Dermis blood vessel endothelial cell (primary cell): Measurements from ENCODE around the gene PLOD3. TPM values are rescaled to one million over a fixed set of nuclear protein-coding genes. Genes with fewer than 3 reads are reported as not detected.
A peak's percentile ranks its signal among the peaks of the same experiment; 100 is the strongest.

Experiments
- DNase-seq: peaks from one replicate; pipeline ENCODE4 v3.0.0; 2010
- total RNA-seq: library from RNA; depleted of rRNA; stranded (reverse); fragments of >200 nt; gene quantifications from 2 replicates; pipeline ENCODE4 v1.2.3, GENCODE V29; 2014

PLOD3 gene
- total RNA-seq, 1 donor from 2014 or later, result 54.1 TPM

DNA sequence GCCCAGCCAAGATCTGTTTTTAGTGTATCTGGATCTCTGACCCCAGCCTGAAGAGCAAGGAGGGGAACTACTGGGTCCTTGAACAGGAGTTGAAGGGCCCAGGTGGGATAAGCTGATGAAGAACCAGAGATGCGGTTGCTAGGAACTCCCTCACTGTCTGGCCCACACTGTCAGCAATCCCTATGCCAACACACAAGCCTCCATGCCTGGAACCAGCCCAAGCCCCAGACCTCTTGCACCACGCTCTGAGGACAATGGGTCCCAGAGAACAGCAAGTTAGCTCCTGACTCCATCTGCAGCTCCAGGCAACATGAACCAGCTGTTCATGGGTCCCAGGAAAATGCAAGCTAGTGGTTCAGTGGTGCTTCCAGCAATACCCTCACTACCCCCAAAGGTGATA, 39.7 kb downstream of the PLOD3 start:
- DNase-seq, result no peak

- DNase-seq, result no peak
Measured at GRCh38 chr7:101175664-101176063, 41.7 kb downstream of the PLOD3 start.

GRCh38 chr7:101174322-101174854, 43.0 kb downstream of the PLOD3 start:
- DNase-seq, result no peak

DNA sequence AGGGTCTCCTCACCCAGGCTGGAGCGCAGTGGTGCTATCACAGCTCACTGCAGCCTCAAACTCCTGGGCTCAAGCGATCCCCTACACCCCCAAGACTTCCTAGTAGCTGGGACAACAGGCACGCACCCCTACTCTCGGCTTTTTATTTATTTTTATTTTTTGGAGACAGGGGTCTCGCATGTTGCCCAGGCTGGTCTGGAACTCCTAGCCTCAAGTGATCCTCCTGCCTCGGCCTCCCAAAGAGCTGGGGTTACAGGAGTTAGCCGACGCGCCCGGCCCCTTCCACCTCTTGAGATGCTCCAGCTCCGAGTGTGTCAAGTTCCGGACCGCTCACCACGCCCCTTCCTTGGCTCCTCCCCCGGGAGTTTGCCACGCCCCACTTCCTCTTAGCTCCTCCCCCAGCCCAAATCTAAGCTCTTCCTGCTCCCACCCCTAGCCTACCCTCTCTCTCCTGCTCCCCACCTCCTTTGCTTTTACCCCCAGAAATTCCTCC, 43.6 kb downstream of the PLOD3 start:
- peak; percentile 47 for DNase-seq

DNA sequence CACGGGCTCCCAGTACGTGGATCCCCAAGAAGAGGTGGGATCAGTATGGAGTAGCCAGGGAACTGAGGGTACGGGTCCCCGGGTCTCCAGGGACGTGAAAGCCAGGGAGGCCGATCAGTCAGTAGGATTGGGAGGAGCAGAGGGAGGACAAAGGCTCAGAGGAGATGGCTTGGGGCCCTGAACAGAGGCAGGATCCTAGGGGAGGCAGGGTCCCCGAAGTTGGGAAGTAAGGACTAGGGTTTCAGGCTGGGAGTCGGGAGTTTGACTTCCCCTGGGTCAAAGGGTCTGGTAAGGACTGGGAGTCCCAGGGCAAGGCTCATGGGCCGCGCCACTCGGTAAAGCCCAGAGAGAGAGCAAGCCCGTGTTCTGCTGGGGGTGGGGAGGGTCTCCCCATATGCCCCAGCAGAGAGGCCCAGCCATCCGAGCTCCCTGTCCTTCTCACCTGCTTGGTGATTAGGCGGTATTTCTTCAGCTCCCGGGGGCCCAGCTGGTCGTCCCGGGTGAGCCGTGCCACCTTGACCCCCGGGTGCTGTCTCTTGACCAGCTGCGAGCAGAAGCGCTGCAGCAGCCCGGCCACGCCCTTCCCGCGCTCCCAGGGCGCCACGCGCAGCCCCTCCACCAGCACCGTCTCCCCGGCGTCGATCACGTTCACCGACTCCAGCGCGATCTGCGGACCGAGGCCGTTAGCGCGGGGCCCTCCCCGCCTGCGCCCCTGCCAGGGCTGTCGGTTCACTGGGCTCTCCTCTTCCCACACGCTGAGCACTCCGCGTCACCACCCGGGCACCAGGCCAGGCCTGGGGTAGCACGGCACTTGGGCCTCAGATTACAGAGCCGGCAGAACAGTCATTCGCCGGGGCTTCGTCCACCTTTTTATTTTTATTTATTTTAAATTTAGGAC, 44.3 kb downstream of the PLOD3 start:
- peak; percentile 43 for DNase-seq

DNA sequence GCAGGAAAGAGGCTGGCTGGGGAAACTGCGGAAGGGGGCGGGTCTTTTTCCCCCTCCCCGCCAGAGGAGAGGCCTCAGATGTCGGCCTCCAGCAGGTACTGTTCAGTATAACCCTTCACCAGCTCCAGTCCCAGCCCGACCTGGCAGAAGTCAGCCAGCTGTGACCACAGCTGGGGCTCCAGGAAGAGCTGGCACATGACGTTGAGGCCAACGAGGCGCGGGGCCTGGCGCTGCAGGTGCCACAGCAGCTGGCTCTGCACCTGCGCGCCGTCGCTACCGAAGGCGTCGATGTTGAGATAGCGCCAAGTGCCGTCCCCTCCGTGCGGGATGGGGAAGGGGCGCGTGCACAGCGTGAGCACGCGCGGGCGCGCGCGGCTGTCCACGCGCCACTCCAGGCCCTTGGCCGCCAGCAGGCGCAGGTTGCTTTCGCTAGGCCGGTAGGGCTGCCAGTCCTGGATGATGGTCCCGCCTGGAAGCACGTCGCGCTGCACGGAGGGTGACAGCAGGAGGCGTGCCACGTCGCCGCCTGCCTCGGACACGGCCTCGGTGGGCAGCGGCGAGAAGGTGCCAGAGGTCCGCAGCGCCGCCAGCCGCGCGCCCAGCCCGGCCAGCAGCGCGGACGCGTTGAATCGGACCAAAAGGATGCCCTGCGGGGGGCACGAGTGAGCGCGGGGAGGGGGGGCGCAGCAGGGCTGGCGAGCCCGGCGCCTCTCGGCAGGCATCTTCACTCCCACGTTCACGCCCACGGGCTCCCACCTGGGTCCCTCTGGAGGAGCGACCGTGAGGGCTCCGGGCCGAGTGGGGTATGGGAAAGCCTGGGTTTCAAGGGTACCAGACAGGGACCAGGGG, 45.2 kb downstream of the PLOD3 start:
- no peak for DNase-seq

GRCh38 chr7:101171442-101171837, 45.9 kb downstream of the PLOD3 start:
- no peak for DNase-seq

DNA sequence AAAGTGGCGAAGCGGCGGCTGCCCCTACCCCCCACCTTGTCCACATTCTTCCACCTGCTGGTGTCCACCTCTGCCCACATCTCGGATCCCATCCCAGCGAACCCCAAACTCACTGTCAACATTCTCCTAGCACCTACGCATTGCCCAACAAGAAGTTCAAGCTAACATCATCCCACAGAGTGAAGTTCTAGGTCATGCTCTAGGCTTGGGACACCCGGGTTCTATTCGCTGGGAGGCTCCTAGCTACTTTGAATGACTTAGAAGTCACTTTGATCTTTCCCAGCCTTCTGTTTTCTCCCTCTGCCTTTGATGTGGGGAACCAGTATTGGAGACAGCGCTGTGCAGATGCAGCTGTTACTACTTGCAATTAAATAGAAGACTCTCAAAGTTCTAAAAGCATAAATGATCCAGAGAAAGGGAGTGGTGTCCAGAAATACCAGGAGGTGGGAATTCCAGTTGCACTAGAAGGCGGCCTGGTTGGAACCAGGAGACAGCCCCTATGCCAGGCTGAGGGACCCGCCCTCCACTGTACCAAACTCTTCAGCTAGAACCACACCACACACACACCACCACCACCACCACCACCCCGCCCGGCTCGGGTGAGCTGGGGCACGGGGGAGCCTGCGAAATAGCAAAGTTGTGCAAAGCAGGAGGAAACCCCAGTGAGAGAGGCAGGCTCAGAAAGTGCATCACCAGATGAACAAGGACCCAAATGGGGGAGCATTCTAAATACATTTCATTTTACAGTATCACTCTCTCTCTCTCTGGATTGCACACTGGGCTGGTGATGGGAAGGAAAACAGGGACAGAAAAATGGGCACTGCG, 46.6 kb downstream of the PLOD3 start:
- no peak for DNase-seq

- peak; percentile 81 for DNase-seq
Measured at GRCh38 chr7:101169838-101170551, 47.4 kb downstream of the PLOD3 start.

DNA sequence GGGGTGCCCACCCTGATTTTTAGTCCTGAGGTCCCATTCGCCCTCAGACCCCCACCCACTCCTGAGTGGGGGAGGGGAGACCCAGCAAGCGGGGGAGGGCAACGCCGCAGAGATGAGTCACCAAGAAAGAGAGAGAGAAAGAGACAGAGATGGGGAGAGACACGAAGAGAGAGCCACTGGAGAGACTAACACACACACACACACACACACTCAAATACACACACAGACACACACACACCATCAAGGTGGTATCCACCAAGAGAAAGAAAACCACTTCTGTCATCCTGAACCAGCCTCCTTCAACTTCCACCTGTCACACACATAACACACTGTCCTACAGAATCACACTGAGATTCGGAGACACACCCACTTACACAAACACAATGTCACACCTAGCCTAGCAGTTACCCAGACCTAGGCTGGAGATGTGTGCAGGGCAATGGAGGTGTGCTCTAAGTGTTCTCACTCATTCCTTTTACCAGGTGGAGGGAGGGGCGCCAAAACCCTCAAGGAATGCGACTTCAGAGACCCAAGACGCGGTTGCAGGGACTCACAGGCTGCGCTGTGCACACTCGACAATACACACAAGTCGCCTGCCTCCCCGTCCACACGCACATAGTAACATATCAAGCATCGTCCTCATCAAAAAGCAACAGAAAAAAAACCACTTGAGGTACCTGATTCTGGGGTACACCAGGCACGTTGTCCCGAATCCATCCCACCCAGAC, 48.1 kb downstream of the PLOD3 start:
- no peak for DNase-seq

DNA sequence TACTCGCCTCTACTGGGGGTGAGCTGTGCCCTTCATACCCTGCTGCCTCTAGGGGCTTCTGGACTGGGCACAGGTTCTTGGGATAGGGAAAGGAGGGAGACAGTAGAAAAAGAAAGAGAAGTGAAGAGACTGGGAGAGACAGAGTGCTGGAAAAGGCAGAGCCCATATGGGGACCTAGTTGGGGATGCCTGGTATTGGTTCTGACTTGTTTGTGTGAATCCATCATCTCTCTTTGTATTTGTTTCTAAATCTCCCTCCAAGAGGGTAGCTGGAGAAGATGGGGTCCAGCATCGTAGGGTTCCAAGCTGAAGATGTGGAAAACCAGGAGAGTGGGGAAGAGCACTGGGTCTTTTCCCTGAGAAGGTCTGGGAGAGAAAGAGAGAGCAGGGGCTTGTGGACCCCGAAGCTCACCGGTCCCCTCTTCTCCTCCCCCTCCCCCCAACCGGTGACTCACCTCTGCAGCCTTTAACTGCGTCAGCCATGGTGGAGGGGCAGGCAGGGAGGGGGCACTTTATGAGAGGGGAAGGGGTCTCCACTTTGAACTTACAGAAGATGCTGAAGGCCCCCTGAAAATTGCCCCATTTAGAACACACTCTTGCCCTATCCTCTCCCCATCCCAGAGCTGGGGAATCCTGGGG, 48.9 kb downstream of the PLOD3 start:
- no peak for DNase-seq

DNA sequence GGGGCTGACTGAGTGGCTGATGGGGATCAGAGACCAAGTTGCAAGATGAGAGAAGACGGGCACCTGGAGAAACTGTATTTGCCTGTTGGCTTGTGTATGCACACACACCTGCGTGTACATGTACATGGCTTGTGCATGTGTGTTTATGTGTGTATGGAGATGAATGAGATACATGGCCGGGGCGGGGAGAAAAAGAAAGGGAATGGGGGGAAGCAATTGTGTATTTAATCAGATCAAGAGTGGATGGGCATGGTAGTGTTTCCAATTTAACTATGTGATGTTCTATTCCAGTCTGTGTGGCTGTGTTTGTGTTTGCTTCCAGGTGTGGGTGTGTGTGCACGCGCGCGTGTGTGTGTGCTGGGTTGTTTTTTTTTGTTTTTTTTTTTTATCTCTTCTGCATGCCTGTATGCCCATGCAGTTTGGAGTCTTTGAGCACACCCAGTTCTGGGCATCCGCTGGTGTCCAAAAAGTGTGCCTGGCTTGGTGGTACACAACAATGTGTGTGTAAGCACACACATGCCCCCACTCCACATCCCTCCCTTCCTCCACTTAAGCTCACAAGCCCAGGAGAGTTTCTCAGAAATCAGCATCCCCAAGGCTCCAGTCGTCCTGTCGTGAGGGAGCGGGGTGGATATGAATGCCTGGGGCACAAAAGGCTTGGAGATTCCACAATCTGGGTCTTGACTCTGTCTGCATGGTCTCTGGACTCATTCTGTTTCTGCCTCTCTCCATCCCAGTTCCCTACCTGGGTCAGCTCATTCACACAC, 49.6 kb downstream of the PLOD3 start:
- no peak for DNase-seq

- no peak for DNase-seq
Measured at GRCh38 chr7:101166909-101167644, 50.3 kb downstream of the PLOD3 start.

- no peak for DNase-seq
Measured at GRCh38 chr7:101166648-101166908, 50.8 kb downstream of the PLOD3 start.

DNA sequence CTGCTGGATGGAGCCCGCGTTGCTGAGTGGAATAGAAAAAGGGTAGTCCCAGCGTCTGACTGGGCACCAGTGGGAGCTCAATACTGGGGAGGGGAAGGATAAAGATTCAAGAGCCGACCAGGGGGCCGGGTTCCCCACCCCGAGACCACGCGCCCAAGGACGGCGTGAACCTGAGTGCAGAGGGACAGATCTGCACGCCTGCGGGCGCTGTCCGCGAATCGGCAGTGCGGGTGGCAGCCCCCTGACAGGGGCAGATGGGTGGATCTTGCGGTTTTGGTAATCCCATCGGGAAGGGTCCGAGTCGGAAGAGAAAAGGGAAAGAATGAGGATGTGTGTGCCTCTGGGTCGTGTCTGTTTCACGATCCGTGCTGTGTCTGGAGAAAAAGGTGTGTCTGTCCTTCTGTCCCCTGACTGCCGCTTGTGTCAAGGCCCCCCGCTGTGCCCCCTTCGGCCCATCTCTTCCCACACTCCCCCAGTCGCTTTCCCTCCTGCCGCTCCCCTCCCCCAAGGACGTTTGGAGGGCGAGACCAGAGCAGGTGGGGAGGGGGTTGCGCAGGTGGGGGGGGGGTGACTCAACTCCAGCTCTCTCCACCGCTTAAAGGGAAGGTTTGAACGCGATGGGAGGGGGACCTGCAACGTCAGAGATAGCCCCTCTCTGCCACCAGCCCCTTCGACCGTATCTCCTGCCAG, 51.3 kb downstream of the PLOD3 start:
- no peak for DNase-seq

GRCh38 chr7:101165075-101165957, 52.1 kb downstream of the PLOD3 start, which contains the start of gene VGF:
Gene VGF, minus strand, starts transcription at chr7:101165569. Its CDS starts 726 bp downstream, at chr7:101164843.
- DNase-seq, result peak; percentile 94
